GM23338 (cell line): Measurements from ENCODE around the gene ZNF687. TPM values are rescaled to one million over a fixed set of nuclear protein-coding genes. Genes with fewer than 3 reads are reported as not detected.

Experiments
- ATAC-seq: fragments of 200-7000 bp; cut with Tn5 transposase; 3 replicates; pipeline ENCODE4 v1.9.1; 2020
- DNase-seq: peaks from one replicate; pipeline ENCODE4 v3.0.0-alpha.2; 2015; ENCODE audit warnings: low spot score
- H2AFZ ChIP-seq: fragments of 200-600 bp; sonication (generic); 2 replicates; pipeline ENCODE4 v1.8.0; 2016; ENCODE audit warnings: antibody characterized with exemption, mild to moderate bottlenecking, moderate library complexity
- H3F3A ChIP-seq: fragments of 200-600 bp; sonication (generic); replicated peaks from 2 replicates; pipeline ENCODE4 v1.8.0; 2017; ENCODE audit warnings: antibody characterized with exemption, mixed run types, low read depth
- H3K27ac ChIP-seq: fragments of 200-600 bp; sonication (generic); 2 replicates; pipeline ENCODE4 v1.6.1; 2016; ENCODE audit warnings: low read depth
- H3K27me3 ChIP-seq: fragments of 200-600 bp; sonication (generic); 2 replicates; pipeline ENCODE4 v1.8.0; 2016; ENCODE audit warnings: mild to moderate bottlenecking, mixed run types, moderate library complexity; ENCODE audit not compliant: insufficient read depth
- H3K36me3 ChIP-seq: fragments of 200-600 bp; sonication (generic); 2 replicates; pipeline ENCODE4 v1.8.0; 2016; ENCODE audit warnings: mild to moderate bottlenecking; ENCODE audit not compliant: insufficient read depth
- H3K4me1 ChIP-seq: fragments of 200-600 bp; sonication (generic); 2 replicates; pipeline ENCODE4 v1.8.0; 2016; ENCODE audit warnings: mild to moderate bottlenecking, moderate library complexity; ENCODE audit not compliant: insufficient read depth
- H3K4me2 ChIP-seq: fragments of 200-600 bp; sonication (generic); 2 replicates; pipeline ENCODE4 v1.7.1; 2017; ENCODE audit warnings: mixed run types
- H3K4me3 ChIP-seq: fragments of 200-600 bp; sonication (generic); 2 replicates; pipeline ENCODE4 v1.6.1; 2016; ENCODE audit warnings: mixed run types
- H3K79me2 ChIP-seq: fragments of 200-600 bp; sonication (generic); replicated peaks from 2 replicates; pipeline ENCODE4 v1.8.0; 2017; ENCODE audit warnings: mild to moderate bottlenecking; ENCODE audit not compliant: insufficient read depth
- H3K9me2 ChIP-seq: fragments of 200-600 bp; sonication (generic); 2 replicates; pipeline ENCODE4 v1.8.0; 2017; ENCODE audit not compliant: insufficient read depth
- H4K20me1 ChIP-seq: fragments of 200-600 bp; sonication (generic); replicated peaks from 2 replicates; pipeline ENCODE4 v1.8.0; 2017; ENCODE audit warnings: mild to moderate bottlenecking; ENCODE audit not compliant: insufficient read depth
- H3K27ac Mint-ChIP-seq: 2 replicates; pipeline ENCODE4 v1.8.0; 2020; ENCODE audit warnings: inconsistent platforms, mild to moderate bottlenecking, moderate library complexity, mixed read lengths
- H3K27me3 Mint-ChIP-seq: 3 replicates; pipeline ENCODE4 v1.8.0; 2022; ENCODE audit warnings: low read depth, mild to moderate bottlenecking, moderate library complexity, mixed read lengths, inconsistent platforms; ENCODE audit not compliant: insufficient read depth, poor library complexity
- H3K36me3 Mint-ChIP-seq: 3 replicates; pipeline ENCODE4 v1.8.0; 2021; ENCODE audit warnings: low read depth, mild to moderate bottlenecking, inconsistent platforms, moderate library complexity, mixed read lengths
- H3K4me1 Mint-ChIP-seq: 3 replicates; pipeline ENCODE4 v1.8.0; 2020; ENCODE audit warnings: mild to moderate bottlenecking, inconsistent platforms, mixed read lengths
- H3K4me3 Mint-ChIP-seq: 3 replicates; pipeline ENCODE4 v1.8.0; 2021; ENCODE audit warnings: moderate library complexity, mild to moderate bottlenecking, inconsistent platforms, mixed read lengths
- H3K9me3 Mint-ChIP-seq: 3 replicates; pipeline ENCODE4 v1.8.0; 2020; ENCODE audit warnings: moderate library complexity, mild to moderate bottlenecking, inconsistent platforms, mixed read lengths
- CTCF ChIP-seq, 2 experiments: fragments of 200-600 bp in 1 of 2; sonication (generic) in 1 of 2; conservative IDR thresholded peaks; 2 replicates each; pipeline versions ENCODE4 v1.5.1 to v1.6.1; 2016 to 2017; ENCODE audit warnings: antibody characterized with exemption in 2 of 2, low read depth in 2 of 2, mild to moderate bottlenecking in 2 of 2, moderate library complexity in 1 of 2
- ETS1 ChIP-seq: IDR thresholded peaks from 2 replicates; pipeline ENCODE4 v1.6.1; 2016; ENCODE audit warnings: antibody characterized with exemption
- POLR2AphosphoS5 ChIP-seq: IDR thresholded peaks from 2 replicates; pipeline ENCODE4 v1.6.1; 2016; ENCODE audit warnings: antibody characterized with exemption, low read depth
- REST ChIP-seq: IDR thresholded peaks from one replicate; pipeline ENCODE4 v1.6.1; 2018; ENCODE audit warnings: antibody characterized with exemption; ENCODE audit not compliant: unreplicated experiment
- ZNF114 ChIP-seq: fragments of 250-450 bp; sonication (Bioruptor Pico); IDR thresholded peaks from 2 replicates; pipeline ENCODE4 v1.5.0; 2020; ENCODE audit warnings: mild to moderate bottlenecking, moderate library complexity
- polyA plus RNA-seq: library from polyadenylated mRNA; unstranded; fragments of >200 nt; fragmentation: Nextera tagmentation; extraction: Ambion mirVana; gene quantifications from 2 replicates; pipeline ENCODE4 v1.2.1, GENCODE V29; 2016
- total RNA-seq: library from RNA; depleted of rRNA; stranded (reverse); fragments of >200 nt; shearing (Covaris generic); gene quantifications from 2 replicates; pipeline ENCODE4 v1.2.3, GENCODE V29; 2014

The ZNF687 gene
- total and polyA plus RNA-seq, 2 experiments from 2014 or later, result 7.7 to 63.9 TPM

- Mint-ChIP-seq H3K36me3 (peaks cover 30% of the 10 kb centered on the region), H3K27me3 (peaks cover 11% of the 10 kb centered on the region), H3K9me3 (peaks cover 3% of the 10 kb centered on the region; the same call in 1 of the 3 replicates), H3K4me3 (no peak overlapping the region), H3K4me1 (peaks cover 7% of the 10 kb centered on the region), H3K27ac (no peak overlapping the region)
- TF ChIP-seq CTCF (conservative IDR thresholded peaks at IDR 0.05; ENCODE audit: low read depth in 2 of 2) (peak; percentile 77 to 97), ZNF114 (no peak)
- Histone ChIP-seq H3K9me2 (no peaks in the 10 kb centered on the region), H3K4me3 (no peak overlapping the region), H4K20me1 (peaks cover 6% of the 10 kb centered on the region), H3K36me3 (peaks cover 19% of the 10 kb centered on the region), H3K4me2 (no peak overlapping the region), H2AFZ (no peak overlapping the region), H3K27me3 (no peaks in the 10 kb centered on the region), H3K4me1 (peaks cover 6% of the 10 kb centered on the region; the same call in 1 of the 2 replicates), H3K27ac (no peak overlapping the region), H3K79me2 (peaks cover 18% of the 10 kb centered on the region), H3F3A (peaks cover 26% of the 10 kb centered on the region)
- ATAC-seq, result peak; percentile 52
- DNase-seq, result peak; percentile 93
These were observed 30.2 kb upstream of the ZNF687 start for GRCh38 chr1:151251656-151252470.

GRCh38 chr1:151254217-151255213 lies 27.6 kb upstream of the ZNF687 start, which contains the start of gene PSMD4:
Gene PSMD4, plus strand, starts transcription at chr1:151254734. Its CDS starts 49 bp downstream, at chr1:151254783.
- Mint-ChIP-seq H3K4me3 (peak within 1 kb of the TSS; percentile 87), H3K27ac (peak within 1 kb of the TSS; percentile 91), H3K9me3 (peaks cover 3% of the 10 kb centered on the region; the same call in 1 of the 3 replicates), H3K4me1 (peaks cover 7% of the 10 kb centered on the region), H3K27me3 (peaks cover 11% of the 10 kb centered on the region), H3K36me3 (peaks cover 16% of the 10 kb centered on the region; the same call in 2 of the 3 replicates)
- Histone ChIP-seq H3K79me2 (peaks cover 45% of the 10 kb centered on the region), H3K36me3 (no peaks in the 10 kb centered on the region), H3K27ac (peak within 1 kb of the TSS; percentile 76), H3K4me2 (peak within 1 kb of the TSS; percentile 96), H3K4me1 (peaks cover 6% of the 10 kb centered on the region; the same call in 1 of the 2 replicates), H2AFZ (no peak within 1 kb of the TSS), H3K27me3 (no peaks in the 10 kb centered on the region), H3K4me3 (peak within 1 kb of the TSS; percentile 85), H4K20me1 (peaks cover 14% of the 10 kb centered on the region), H3F3A (peaks cover 15% of the 10 kb centered on the region), H3K9me2 (no peaks in the 10 kb centered on the region)
- TF ChIP-seq POLR2AphosphoS5, result peak; percentile 98
- no peak for TF ChIP-seq REST
- TF ChIP-seq ETS1, result peak; percentile 95
- peak; percentile 96 for ATAC-seq
- peak; percentile 99 for DNase-seq
